Activated CD8-positive, alpha-beta T cell treated with anti-CD3 and anti-CD28 coated beads for 36 hours (primary cell): ENCODE data around the gene PKM. TPM values are rescaled to one million over a fixed set of nuclear protein-coding genes. Genes with fewer than 3 reads are reported as not detected.

Experiments used
- ATAC-seq: fragments of 200-7000 bp; cut with Tn5 transposase; one replicate; pipeline ENCODE4 v1.10.0; 2021; ENCODE audit warnings: mild to moderate bottlenecking, moderate library complexity
- CTCF ChIA-PET: fragments of 350-600 bp; sonication (Branson Sonifier 250); formaldehyde crosslinking; loops from one replicate; lab custom pipeline; 2021; ENCODE audit warnings: antibody characterized with exemption; lab: Charles Lee
- POLR2A ChIA-PET: fragments of 350-600 bp; sonication (Branson Sonifier 250); formaldehyde crosslinking; loops from one replicate; lab custom pipeline; 2021; ENCODE audit warnings: antibody characterized with exemption; lab: Charles Lee
- DNase-seq: peaks from one replicate; pipeline ENCODE4 v3.0.0-alpha.2; 2020
- H3K27ac Mint-ChIP-seq: one replicate; pipeline ENCODE4 v1.8.0; 2021; ENCODE audit warnings: mild to moderate bottlenecking, mixed read lengths
- H3K27me3 Mint-ChIP-seq: one replicate; pipeline ENCODE4 v1.8.0; 2021; ENCODE audit warnings: mixed read lengths
- H3K36me3 Mint-ChIP-seq: one replicate; pipeline ENCODE4 v1.8.0; 2021; ENCODE audit warnings: low read depth, mixed read lengths
- H3K4me1 Mint-ChIP-seq: one replicate; pipeline ENCODE4 v1.8.0; 2021; ENCODE audit warnings: low read depth, mixed read lengths
- H3K4me3 Mint-ChIP-seq: one replicate; pipeline ENCODE4 v1.8.0; 2021; ENCODE audit warnings: mild to moderate bottlenecking, moderate library complexity, mixed read lengths
- H3K9me3 Mint-ChIP-seq: one replicate; pipeline ENCODE4 v1.8.0; 2021; ENCODE audit warnings: mixed read lengths
- CTCF ChIP-seq: fragments of 200-600 bp; IDR thresholded peaks from one replicate; pipeline ENCODE4 v1.8.0; 2022; ENCODE audit warnings: antibody characterized with exemption, mild to moderate bottlenecking
- intact Hi-C: fragments of 100-400 bp; cut with micrococcal nuclease; formaldehyde crosslinking; loops from one replicate; pipeline ENCODE4 v1.10.0; 2022
- total RNA-seq, 2 experiments: library from RNA; stranded (reverse); gene quantifications; one replicate each; pipeline ENCODE4 v1.2.3, GENCODE V29; 2021

The PKM gene
- total RNA-seq, 2 experiments from 2014 or later: 2,565 to 2,588 TPM

GRCh38 chr15:72189250-72189902 lies 41.6 kb downstream of the PKM start:
- DNase-seq: no peak
- no peak for ATAC-seq
- TF ChIP-seq CTCF: no peak
- ChIA-PET POLR2A (no interaction called here), CTCF (interaction anchor here (1.1 kb wide), 1 partner anchor 11 kb away, joined by 3 read pairs; no protein-coding TSS in a partner anchor)
- intact Hi-C loops: no loop called here
- Mint-ChIP-seq H3K4me3 (no peak overlapping the region), H3K4me1 (no peaks in the 10 kb centered on the region), H3K9me3 (no peaks in the 10 kb centered on the region), H3K27ac (no peak overlapping the region), H3K27me3 (peaks cover 16% of the 10 kb centered on the region), H3K36me3 (no peaks in the 10 kb centered on the region)

GRCh38 chr15:72184165-72184811 lies 46.7 kb downstream of the PKM start:
- H3K27ac Mint-ChIP-seq: no peak overlapping the region
- no peaks in the 10 kb centered on the region for H3K4me1 Mint-ChIP-seq
- intact Hi-C loops: no loop called here
- no peaks in the 10 kb centered on the region for H3K36me3 Mint-ChIP-seq
- no peak overlapping the region for H3K4me3 Mint-ChIP-seq
- no peak for DNase-seq
- peaks cover 25% of the 10 kb centered on the region for H3K27me3 Mint-ChIP-seq
- no peak for ATAC-seq
- no peaks in the 10 kb centered on the region for H3K9me3 Mint-ChIP-seq
- no peak for TF ChIP-seq CTCF
- CTCF ChIA-PET: no interaction called here
- POLR2A ChIA-PET: interaction anchor here (0.6 kb wide), 1 partner anchor 10 kb away, joined by 3 read pairs; no protein-coding TSS in a partner anchor

- Mint-ChIP-seq H3K9me3 (no peaks in the 10 kb centered on the region), H3K4me1 (no peaks in the 10 kb centered on the region), H3K4me3 (no peak overlapping the region), H3K27me3 (peaks cover 25% of the 10 kb centered on the region), H3K27ac (no peak overlapping the region), H3K36me3 (no peaks in the 10 kb centered on the region)
- DNase-seq (no peak), ATAC-seq (no peak)
- TF ChIP-seq CTCF: no peak
- POLR2A ChIA-PET: no interaction called here
- CTCF ChIA-PET: no interaction called here
- intact Hi-C loops: no loop called here
These were observed 47.2 kb downstream of the PKM start for GRCh38 chr15:72183781-72184164.

- H3K4me1 Mint-ChIP-seq: no peaks in the 10 kb centered on the region
- no peaks in the 10 kb centered on the region for H3K36me3 Mint-ChIP-seq
- intact Hi-C loops: no loop called here
- H3K27me3 Mint-ChIP-seq: peaks cover 25% of the 10 kb centered on the region
- ATAC-seq (no peak), DNase-seq (no peak)
- CTCF ChIA-PET: no interaction called here
- TF ChIP-seq CTCF: no peak
- H3K4me3 Mint-ChIP-seq: no peak overlapping the region
- H3K9me3 Mint-ChIP-seq: no peaks in the 10 kb centered on the region
- POLR2A ChIA-PET: no interaction called here
- H3K27ac Mint-ChIP-seq: no peak overlapping the region
These were observed 48.3 kb downstream of the PKM start for GRCh38 chr15:72182673-72183072.

GRCh38 chr15:72182244-72182643 lies 48.7 kb downstream of the PKM start:
- no peak overlapping the region for H3K4me3 Mint-ChIP-seq
- DNase-seq (no peak), ATAC-seq (no peak)
- no peaks in the 10 kb centered on the region for H3K4me1 Mint-ChIP-seq
- H3K36me3 Mint-ChIP-seq: no peaks in the 10 kb centered on the region
- no peak overlapping the region for H3K27ac Mint-ChIP-seq
- peaks cover 25% of the 10 kb centered on the region for H3K27me3 Mint-ChIP-seq
- intact Hi-C loops: no loop called here
- no peaks in the 10 kb centered on the region for H3K9me3 Mint-ChIP-seq
- TF ChIP-seq CTCF: no peak
- ChIA-PET CTCF (no interaction called here), POLR2A (interaction anchor here (1.9 kb wide), 1 partner anchor 16 kb away, joined by 5 read pairs; the partner anchor contains the start of gene GRAMD2A)
